HuH-7.5 (cell line): ENCODE results near the gene KCNA10.
A peak's percentile ranks its signal among the peaks of the same experiment; 100 is the strongest.
"Not testable (repeated sequence)": the region's sequence is repeated elsewhere in the genome, so short reads cannot be mapped to it uniquely, and the experiment has no call there.

Experiments used
- DNase-seq: peaks from one replicate; pipeline ENCODE4 v3.0.0; 2011; ENCODE audit warnings: low spot score

KCNA10 gene

GRCh38 chr1:110533230-110533629 is 14.3 kb upstream of the KCNA10 start:
- no peak for DNase-seq

- DNase-seq: no peak
Observed at GRCh38 chr1:110529011-110529410, 10.0 kb upstream of the KCNA10 start.

- DNase-seq: no peak
Observed at GRCh38 chr1:110526201-110526780, 7.3 kb upstream of the KCNA10 start.

- no peak for DNase-seq
Observed at GRCh38 chr1:110525249-110525595, 6.2 kb upstream of the KCNA10 start.

- DNase-seq: peak; percentile 29
Observed at GRCh38 chr1:110524311-110525248, 5.6 kb upstream of the KCNA10 start.

DNA sequence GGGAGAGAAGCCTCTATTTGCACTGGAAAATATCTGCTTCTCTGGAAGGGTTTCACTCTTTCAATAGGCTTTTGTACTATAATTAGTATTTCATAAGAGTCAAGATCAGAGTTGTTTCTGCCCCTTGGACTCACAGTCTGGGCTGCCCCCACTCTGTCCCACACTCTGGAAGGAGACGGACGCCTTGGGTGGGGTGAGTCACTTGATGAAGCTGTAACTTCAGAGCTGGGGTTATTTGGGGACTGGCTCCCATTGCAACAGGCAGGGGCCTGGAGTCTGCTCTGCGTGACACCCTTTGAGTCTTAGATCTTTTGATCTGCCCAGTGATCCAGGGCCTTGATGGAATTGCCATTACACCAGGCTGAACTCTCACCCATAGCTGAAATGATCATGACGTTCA is 4.0 kb upstream of the KCNA10 start:
- no peak for DNase-seq

DNA sequence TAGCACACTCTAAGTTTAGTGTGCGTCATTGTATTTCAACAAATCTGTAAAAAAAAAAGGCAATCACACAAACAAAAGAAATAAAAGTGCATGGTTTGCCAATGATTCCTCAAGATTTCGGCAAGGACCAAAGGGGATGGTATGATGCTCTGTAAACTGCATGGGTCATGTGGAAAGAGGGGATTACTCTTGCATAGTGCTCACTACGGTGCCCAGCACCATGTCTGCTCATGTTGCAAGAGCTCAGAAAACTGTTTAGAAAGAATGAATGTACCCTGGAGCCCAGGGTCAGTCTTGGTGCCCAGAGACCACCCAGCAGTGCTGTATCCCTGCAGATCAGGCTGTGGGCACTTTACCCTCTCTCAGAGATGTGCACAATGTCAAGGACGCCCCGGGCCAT is 3.6 kb upstream of the KCNA10 start:
- no peak for DNase-seq

DNA sequence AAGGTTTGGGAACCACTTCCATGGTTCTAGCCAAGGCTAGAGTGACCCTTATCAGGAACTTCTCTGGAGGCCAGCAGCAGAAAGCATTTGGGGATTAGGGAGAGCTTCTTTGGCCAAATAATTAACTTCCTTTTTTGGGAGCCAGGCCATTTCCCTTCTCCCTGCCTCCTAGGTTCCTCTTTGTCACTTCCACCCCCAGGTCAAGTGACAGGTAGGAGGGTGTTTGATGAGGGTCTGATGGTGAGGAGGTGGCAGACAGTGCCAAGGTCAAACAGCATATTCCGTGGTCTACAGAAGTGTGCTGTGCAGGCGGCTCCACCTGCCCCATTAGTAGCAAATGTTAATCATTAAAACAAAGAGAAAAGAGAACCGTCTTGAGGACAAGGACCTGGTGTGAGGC is 1.9 kb upstream of the KCNA10 start:
- DNase-seq: no peak

DNA sequence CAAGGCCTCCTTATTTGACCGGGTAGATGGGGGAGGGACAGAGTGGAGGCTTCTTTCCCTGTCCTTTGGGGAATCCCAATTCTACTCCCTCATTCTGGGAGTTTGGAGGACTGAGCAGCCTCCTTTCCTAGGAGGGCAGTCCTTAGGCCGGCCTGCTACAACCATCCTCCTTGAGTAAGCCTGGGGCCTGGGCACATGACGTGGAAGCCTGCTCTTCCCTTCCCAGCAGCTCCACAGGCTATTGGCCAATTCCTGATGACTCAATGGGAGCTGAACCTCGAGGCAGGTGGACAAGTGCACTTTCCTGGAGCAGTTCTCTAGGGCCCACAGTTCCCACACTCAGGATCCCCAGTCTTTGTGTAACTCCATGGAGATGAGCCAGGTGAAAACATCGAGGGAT is 3.1 kb downstream of the KCNA10 start:
- no peak for DNase-seq

DNA sequence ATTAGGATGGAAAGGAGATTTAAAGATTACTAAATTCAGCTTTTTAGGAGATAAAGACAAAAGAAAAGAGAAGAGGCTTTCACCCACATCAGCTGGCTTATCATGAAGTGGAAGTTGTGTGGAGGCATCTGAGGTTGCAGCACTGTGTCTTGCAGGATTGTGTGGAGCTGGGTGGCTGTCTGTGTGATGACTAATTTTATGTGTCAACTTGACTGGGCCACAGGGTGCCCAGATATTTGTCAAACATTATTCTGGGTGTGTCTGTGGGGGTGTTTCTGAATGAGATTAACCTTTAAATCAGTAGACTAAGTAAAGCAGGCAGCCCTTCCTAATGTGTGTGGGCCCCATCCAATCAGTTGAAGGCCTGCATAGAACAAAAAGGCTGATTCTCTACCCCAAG is 3.9 kb downstream of the KCNA10 start:
- DNase-seq: no peak

GRCh38 chr1:110513511-110513910 is 5.5 kb downstream of the KCNA10 start:
- DNase-seq: no peak

DNA sequence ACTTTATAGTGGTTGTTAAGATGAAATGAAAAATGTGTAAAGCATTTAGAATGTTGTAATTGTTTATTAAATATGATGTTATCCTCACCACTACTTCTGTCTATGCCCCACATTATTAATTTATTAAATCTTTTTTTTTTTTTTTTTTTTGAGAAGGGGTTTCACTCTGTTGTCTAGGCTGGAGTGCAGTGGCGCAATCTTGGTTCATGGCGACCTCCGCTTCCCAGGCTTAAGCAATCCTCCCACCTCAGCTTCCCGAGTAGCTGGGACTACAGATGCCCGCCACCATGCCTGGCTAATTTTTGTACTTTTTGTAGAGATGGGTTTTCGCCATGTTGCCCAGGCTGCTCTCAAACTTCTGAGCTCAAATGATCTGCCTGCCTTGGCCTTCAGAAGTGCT is 7.5 kb downstream of the KCNA10 start:
- no peak for DNase-seq

GRCh38 chr1:110510921-110511320 is 8.1 kb downstream of the KCNA10 start:
- DNase-seq: not testable (repeated sequence)

DNA sequence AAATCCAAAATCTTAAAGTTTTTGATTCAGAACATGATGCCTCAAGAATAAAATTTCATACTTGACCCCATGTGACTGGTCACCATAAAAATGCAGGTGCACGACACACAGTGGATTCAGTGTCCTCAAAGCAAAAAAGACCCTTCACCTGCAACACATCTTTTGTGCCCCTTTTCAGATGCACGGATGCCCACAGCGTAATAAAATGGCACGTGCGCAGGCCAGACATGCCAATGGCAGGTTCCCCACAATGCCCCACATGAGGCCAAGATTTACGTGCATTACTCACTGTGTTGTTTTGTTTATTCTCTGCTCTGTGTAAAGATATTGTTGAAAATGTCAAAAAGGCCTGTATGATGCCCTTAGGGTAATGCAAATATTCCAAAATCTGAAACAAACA is 9.3 kb downstream of the KCNA10 start:
- DNase-seq: no peak

DNA sequence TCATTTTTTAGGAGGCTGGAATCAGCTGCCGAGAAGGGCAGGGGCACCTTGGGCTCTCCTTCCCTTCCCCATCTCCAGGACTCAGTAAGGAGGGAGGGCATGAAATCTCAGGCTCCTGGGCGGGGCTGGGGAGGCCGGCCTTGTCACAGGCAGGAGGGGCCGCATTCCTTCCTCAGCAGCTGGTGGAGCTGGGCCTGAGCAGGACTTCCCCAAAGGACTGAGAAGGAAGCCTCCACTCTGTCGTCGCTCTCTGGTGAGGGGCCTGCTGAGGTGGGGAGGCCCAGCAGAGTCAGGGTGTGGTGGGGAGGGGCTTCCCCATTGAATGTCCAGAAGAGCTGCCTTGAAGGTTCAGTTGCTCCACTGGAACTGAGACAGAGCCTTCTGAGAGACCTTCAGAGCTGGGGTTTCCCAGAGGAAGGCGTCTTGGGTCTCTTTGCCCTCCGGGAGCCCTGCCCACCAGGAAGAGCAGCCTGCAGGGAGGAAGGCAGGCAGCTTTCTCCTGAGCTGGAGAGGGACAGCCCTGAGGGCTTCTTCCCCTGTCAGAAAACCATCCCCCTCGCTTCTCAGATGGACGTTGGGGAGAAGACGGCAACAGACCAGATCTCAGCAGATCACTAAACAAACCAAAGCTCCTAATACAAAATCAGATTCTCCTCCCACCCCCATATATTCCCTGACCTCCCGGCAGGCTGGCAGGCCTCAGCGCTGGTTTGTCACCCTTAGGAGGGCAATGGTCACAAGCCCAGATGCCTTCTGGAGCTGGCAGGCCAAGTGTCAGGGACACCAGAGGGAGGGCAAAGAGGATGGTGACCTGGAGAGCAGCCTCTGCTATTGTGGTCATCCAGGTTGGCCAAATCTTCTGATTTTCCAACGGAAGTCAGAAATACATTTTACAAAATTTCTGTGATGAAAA is 10.7 kb downstream of the KCNA10 start:
- DNase-seq: no peak

GRCh38 chr1:110506541-110506940 is 12.4 kb downstream of the KCNA10 start:
- no peak for DNase-seq

DNA sequence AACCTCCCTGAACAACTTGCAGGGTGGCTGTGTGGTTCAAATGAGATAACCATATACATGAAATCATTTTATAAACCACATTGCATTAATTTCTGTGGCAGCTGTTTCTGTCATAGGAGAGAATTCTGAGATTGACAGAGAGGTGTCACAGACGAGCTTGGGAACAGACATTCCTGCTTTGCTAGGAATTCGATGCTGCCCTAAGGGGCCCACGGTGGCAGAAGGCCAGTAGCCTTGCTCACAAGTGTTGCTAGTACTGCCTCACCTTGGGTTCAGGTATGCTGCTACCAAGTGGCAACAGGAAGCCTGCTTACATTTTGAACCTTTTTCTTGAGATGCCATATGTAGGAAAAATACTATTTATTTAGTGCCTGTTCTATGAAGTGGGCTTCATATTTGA is 13.4 kb downstream of the KCNA10 start:
- DNase-seq: no peak

- DNase-seq: no peak
Observed at GRCh38 chr1:110504226-110504625, 14.7 kb downstream of the KCNA10 start.

GRCh38 chr1:110503471-110503870 is 15.5 kb downstream of the KCNA10 start:
- DNase-seq: no peak

DNA sequence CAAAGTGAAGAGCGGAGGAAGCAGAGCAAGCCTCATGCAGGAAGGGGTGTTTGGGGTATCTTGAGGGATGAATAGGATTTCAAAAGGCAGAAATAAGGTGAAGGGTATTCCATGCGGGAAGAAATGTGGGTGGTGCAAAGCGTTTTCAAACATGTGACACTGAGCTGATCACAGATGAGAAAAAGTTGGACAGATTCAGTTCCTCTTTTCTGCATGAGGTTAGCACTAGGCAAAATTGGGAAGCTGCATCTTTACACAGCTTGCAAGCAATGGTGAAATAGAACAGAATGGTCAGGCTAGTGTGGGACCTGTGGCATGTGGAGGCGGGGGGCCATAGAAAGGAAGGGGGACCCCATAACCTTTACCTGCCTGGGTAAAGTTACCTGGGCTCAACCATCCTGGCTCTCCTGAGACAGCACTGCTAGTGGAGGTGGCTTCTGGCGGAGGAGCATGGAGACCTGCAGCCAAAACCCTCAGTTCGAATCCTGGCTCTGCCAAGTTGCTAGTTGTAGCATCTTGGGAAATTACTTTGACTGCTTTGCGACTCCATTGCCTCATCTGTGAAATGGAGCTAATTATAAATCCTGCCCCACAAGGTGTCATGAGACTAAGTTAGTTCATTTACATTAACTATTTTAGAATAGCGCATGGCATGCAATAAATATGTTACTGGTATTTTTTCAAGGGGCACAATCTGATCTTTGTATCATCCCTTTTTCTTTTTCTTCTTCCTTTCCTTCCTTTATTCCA is 16.4 kb downstream of the KCNA10 start:
- no peak for DNase-seq

- DNase-seq: no peak
Observed at GRCh38 chr1:110501488-110502132, 17.4 kb downstream of the KCNA10 start.
